Activated naive CD8-positive, alpha-beta T cell (primary cell): Measurements from ENCODE around the gene TRMT1.

Experiments
- H3K27ac Mint-ChIP-seq: one replicate; pipeline ENCODE4 v1.8.0; 2021; ENCODE audit warnings: mixed read lengths
- H3K27me3 Mint-ChIP-seq: one replicate; pipeline ENCODE4 v1.8.0; 2021; ENCODE audit warnings: mixed read lengths
- H3K36me3 Mint-ChIP-seq: one replicate; pipeline ENCODE4 v1.8.0; 2021; ENCODE audit warnings: mixed read lengths
- H3K4me1 Mint-ChIP-seq: one replicate; pipeline ENCODE4 v1.8.0; 2021; ENCODE audit warnings: low read depth, mixed read lengths
- H3K4me3 Mint-ChIP-seq: one replicate; pipeline ENCODE4 v1.8.0; 2021; ENCODE audit warnings: mild to moderate bottlenecking, mixed read lengths
- H3K9me3 Mint-ChIP-seq: one replicate; pipeline ENCODE4 v1.8.0; 2021; ENCODE audit warnings: low read depth, mixed read lengths

TRMT1 gene

DNA sequence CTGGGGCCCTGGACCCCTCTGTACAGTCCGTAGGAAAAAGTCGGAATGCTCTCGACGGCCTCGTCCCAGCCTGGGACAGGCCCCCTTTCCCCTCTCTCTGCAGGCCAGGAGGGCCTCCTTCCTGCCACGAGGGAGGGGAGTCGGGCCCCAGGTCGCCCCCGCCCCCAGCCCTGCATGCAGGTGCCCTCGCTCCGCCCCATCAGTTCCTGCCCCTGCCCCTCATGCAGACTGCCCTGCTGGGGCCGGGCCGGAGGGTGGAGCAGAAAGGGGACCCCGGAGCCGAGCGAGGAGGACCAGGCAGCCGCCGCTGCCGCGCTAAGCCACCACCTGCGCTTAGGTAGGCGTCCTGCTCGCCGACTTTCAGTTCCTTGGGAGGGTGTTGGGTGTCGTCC lies 21.2 kb downstream of the TRMT1 start:
- Mint-ChIP-seq H3K4me3 (no peak overlapping the region), H3K9me3 (no peaks in the 10 kb centered on the region), H3K36me3 (peaks cover 4% of the 10 kb centered on the region), H3K27me3 (peaks cover 5% of the 10 kb centered on the region), H3K27ac (no peak overlapping the region), H3K4me1 (peaks cover 31% of the 10 kb centered on the region)

DNA sequence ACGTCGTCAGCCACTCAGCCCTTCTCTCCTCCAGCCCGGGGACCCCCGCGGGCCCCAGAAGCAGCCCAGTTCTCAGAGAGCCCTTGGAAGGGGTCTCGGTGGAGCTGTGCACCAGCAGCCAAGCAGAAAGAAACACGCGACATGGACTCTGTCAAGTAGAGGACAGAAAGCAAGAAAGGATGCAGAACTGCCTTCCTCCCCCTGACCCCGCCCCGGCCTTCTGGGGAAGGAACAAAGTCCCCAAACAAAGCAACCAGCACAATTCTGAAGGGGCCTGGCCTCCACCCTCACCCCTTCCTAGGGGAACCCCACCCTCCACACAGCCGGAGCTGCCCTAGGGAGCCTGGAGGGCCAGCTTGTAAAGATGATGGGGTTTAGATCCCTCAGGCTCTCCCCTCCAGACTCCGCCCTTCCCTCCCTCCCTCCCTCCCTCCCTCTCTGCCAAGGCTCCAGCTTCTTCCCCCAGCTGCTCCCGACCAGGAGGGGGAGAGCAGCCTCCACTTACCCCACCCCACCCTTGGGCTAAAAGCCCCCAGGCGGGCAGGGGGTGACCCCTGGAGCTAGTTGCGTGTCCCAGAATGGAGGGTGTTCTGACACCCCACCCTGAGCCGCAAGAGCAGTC lies 21.7 kb downstream of the TRMT1 start:
- peaks cover 26% of the 10 kb centered on the region for H3K4me1 Mint-ChIP-seq
- H3K9me3 Mint-ChIP-seq = no peaks in the 10 kb centered on the region
- no peak overlapping the region for H3K4me3 Mint-ChIP-seq
- peaks cover 2% of the 10 kb centered on the region for H3K36me3 Mint-ChIP-seq
- no peak overlapping the region for H3K27ac Mint-ChIP-seq
- peaks cover 5% of the 10 kb centered on the region for H3K27me3 Mint-ChIP-seq

DNA sequence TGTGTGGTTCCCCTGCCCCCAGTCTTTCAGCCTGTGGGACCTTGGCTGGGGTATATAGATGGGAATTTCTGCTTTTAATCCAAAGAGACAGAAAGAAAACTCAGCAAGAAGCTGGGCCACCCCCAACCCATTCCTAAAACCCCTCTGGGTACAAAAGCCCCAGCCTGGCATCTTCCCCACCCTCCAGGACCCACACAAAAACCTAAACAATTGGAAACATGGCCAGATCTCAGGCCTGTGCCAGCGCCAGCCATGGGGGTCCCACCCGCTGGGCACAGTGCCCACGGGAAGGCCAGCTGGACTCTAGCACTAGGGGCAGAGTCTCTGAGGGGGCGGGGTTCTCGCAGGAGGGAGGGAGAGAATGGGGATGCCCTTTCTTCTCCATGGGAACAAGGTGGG lies 22.4 kb downstream of the TRMT1 start:
- no peaks in the 10 kb centered on the region for H3K9me3 Mint-ChIP-seq
- peaks cover 5% of the 10 kb centered on the region for H3K27me3 Mint-ChIP-seq
- H3K27ac Mint-ChIP-seq = no peak overlapping the region
- peaks cover 2% of the 10 kb centered on the region for H3K36me3 Mint-ChIP-seq
- peaks cover 24% of the 10 kb centered on the region for H3K4me1 Mint-ChIP-seq
- H3K4me3 Mint-ChIP-seq = no peak overlapping the region

DNA sequence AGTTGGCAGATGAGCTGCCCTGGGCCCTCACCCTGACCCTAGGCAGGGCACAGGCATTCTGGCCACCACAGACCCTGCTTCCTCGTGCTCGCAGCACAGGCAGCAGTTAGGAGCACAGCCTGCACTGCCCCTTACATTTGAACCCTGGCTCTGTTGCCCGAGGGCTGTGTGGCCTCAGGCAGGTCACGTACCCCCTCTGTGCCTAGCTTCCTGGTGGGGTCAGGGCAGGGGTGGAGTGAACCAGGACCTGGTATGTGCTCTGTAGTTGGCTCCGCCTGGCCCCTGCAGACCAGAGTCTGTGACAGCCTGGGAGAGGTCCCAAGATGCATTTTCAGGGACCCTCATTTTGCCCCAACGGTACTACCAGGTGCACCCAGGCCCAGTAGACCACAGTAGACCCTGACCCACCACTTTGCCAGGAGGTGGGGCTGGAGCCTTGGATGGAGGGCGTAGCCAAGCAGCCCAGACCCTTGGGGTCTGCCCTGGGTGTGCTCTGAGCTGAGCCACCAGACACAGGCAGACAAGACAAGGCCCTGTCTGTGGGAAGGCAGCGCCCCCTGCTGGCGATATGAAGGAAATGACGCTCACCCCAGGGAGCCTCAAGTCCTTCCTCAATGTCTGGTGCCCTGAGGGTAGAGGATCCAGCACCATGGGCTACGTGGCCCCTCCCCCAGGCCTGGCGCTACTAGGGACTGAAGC lies 23.0 kb downstream of the TRMT1 start:
- H3K36me3 Mint-ChIP-seq = peaks cover 2% of the 10 kb centered on the region
- no peaks in the 10 kb centered on the region for H3K9me3 Mint-ChIP-seq
- H3K27ac Mint-ChIP-seq = no peak overlapping the region
- H3K4me3 Mint-ChIP-seq = no peak overlapping the region
- peaks cover 22% of the 10 kb centered on the region for H3K4me1 Mint-ChIP-seq
- H3K27me3 Mint-ChIP-seq = peaks cover 5% of the 10 kb centered on the region

DNA sequence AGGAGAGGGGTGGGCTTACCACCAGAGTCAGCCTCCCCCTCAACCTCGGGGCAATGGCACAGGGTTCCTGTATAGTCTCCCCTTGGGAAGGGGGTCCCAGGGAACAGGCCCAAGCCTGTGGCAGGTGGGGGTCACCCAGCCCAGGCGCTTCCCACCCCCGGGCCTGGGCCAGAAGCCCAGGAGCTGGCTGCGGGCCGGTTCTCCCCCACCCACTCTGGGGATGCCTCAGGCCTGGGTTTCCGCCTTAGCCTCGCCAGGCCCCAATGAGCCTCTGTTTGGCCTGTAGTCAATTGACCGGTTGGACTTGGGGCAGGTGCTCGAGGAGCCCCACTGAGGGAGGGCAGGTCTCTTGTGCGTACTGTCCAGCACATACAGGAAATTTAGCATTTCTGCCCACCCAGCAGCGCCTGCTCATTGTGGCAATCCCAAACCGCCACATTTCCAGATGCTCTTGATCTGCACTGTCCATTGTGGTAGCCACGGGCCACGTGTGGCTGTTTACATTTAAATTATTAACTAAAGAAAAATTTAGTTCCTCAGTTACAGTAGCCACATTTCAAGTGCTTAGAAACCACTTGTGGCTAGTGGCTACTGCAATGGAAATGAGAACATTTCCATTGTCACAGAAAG lies 23.8 kb downstream of the TRMT1 start:
- Mint-ChIP-seq H3K9me3 (no peaks in the 10 kb centered on the region), H3K36me3 (peaks cover 2% of the 10 kb centered on the region), H3K27me3 (peaks cover 5% of the 10 kb centered on the region), H3K27ac (no peak overlapping the region), H3K4me1 (peaks cover 18% of the 10 kb centered on the region), H3K4me3 (no peak overlapping the region)

DNA sequence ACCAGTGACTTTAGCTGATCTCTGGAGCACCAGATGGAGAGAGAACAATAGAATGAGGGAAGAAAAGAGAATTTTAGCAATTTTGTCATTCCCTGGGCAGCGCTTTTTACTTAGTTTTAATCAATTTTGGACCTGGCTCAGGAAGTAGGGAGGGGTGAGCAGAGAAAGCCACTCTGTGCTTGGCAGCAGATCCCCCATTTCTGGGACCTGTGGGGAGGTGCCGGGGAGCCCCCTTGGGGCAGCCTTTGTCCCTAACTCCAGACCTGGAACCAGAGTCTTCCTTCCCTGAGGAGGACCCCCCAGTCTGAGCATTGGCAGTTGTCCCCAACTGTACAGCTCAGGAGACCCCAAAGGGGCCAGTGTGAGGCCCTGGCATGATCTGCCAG lies 24.4 kb downstream of the TRMT1 start:
- Mint-ChIP-seq H3K27me3 (peaks cover 5% of the 10 kb centered on the region), H3K4me3 (no peak overlapping the region), H3K4me1 (peaks cover 17% of the 10 kb centered on the region), H3K36me3 (peaks cover 2% of the 10 kb centered on the region), H3K27ac (no peak overlapping the region), H3K9me3 (no peaks in the 10 kb centered on the region)

DNA sequence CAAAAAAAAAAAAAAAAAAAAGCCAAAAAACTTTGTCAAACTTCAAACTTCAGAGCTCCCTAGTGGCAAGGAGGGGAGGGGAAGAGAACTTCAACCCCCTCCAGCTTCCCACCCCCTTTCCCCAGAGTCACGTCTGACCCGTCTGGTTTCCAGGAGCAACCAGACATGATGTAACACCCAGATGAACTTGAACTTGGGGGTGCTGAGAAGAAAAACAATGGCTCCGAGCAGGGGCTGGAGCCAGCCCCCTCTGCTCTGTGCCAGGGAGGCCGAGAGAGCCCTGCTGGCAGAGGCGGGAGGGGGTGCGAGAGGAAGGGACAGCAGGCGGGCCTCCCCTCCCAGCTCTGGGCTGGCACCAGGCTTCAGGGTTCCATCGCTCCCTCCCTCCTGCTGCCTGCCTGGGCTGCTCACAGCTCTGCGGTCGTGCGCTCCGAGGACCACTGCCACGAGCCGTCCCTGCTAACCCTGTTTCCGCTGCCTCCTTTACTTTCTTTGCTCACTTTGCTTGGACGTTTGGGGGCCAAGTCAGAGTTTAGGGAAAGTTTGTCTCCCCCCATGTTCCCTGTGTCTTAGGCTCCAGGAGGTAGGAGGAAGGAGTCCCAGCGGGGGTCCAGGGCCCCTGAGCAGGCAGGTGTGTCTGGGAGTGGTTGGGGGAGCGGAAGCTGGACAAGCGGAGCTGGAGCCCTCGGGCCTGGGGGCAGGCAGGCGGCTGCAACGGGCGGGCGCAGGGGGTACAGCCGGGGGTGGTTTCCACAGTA lies 25.0 kb downstream of the TRMT1 start:
- H3K27ac Mint-ChIP-seq = no peak overlapping the region
- H3K9me3 Mint-ChIP-seq = no peaks in the 10 kb centered on the region
- peaks cover 2% of the 10 kb centered on the region for H3K27me3 Mint-ChIP-seq
- H3K36me3 Mint-ChIP-seq = peaks cover 2% of the 10 kb centered on the region
- peaks cover 12% of the 10 kb centered on the region for H3K4me1 Mint-ChIP-seq
- H3K4me3 Mint-ChIP-seq = no peak overlapping the region

DNA sequence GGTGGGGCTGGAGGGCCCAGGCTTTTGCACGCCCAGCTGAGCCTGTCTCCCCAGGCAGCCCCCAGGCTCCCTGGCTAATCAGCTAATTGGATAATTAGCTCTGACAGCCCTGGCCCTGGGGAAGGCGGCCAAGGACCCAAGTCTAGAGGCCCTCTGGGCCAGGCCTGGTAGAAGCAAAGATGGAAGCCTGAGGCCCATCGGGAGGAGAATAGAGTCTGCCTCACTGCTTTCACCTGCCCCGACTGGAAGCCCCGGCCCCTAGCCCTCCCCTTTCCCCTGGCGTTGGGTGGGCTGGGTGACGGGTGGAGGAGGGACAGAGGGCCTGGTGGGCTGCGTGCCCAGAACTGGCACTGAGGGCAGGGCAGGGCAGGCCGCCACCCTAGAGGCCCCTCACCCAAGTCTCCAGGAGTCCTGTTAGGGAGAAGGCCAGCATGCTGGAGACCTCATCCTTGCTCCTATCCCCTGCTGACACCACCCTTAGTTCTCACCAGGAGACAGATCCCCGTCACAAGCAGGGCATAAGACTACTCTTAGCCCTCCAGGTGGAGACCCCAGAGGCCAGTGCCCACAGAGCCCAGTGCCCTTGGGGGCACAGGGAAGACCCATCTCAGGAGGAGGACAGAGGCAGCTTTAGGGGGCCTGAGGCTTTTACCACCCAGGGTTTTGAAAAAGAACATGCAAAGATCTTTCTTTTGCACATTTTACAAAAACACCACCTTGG lies 25.9 kb downstream of the TRMT1 start:
- Mint-ChIP-seq H3K4me3 (no peak overlapping the region), H3K27ac (no peak overlapping the region), H3K4me1 (peaks cover 7% of the 10 kb centered on the region), H3K27me3 (no peaks in the 10 kb centered on the region), H3K36me3 (no peaks in the 10 kb centered on the region), H3K9me3 (no peaks in the 10 kb centered on the region)

DNA sequence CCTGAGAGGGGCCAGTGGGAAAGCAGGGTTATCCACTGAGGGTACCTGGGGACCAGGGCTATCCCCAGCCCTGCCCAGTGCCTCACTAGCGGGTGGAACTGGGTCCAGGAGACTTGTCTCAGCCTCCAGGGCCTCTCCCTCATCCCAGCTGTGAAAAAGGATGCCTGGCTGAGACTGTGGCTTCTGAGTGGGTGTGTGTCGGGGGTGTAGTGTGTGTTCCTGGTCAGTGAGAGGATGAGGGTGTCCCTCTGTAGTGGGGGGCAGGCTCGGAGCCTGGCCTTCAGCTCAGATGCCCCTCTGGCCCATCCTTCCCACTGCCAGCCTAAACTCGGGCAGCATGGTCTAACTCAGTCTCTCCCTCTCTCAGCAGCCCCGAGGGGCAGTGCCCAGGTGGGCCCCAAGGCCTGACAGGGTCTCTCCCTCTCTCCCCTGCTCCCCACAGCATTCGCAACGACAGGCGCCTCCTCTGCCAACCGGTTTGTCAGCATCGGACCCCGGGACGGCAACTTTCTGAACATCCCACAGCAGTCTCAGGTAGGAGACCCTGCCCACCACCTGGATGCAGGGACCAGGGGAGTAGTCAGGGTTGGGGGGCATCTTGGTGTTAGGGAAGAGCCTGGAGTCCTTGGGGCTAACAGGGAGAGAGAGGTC lies 26.6 kb downstream of the TRMT1 start:
- Mint-ChIP-seq H3K4me1 (peaks cover 7% of the 10 kb centered on the region), H3K4me3 (no peak overlapping the region), H3K27me3 (no peaks in the 10 kb centered on the region), H3K27ac (no peak overlapping the region), H3K9me3 (no peaks in the 10 kb centered on the region), H3K36me3 (no peaks in the 10 kb centered on the region)

DNA sequence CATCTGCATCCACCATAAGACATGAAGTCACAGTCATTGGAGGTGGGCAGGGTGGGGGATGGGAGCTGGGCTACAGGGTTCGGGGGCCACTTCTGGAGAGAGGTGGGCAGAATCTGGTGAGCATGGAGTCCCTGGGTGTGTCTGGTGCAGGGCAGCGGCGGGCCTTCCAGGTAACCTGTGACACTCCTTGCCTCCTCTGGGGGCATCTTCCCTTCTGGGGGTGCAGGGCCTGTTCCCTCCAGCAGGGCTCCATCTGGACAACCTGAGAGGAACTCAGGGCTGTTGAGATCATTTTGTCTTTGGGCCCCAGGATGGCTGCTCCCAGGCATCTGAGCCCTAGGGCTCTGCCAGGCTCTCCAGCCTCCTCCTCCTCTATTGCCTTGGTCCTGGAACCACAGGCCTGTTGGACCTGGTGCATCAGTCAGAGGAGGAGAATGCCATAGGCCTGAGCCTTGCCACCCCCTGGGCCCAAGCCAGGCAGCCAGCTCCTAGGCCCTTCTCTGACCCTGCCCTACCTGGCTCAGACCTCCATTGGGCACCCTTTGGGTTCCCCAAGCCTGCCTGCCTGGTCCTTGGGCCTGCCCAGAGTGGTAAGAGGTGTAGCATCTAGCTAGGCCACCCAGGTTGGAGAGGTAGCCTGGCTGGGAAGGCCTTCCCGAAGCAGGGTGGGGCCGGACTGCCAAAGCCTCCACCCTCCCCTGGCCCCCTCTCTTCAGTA lies 27.2 kb downstream of the TRMT1 start:
- Mint-ChIP-seq H3K9me3 (no peaks in the 10 kb centered on the region), H3K4me1 (peaks cover 1% of the 10 kb centered on the region), H3K4me3 (no peak overlapping the region), H3K36me3 (no peaks in the 10 kb centered on the region), H3K27me3 (no peaks in the 10 kb centered on the region), H3K27ac (no peak overlapping the region)

DNA sequence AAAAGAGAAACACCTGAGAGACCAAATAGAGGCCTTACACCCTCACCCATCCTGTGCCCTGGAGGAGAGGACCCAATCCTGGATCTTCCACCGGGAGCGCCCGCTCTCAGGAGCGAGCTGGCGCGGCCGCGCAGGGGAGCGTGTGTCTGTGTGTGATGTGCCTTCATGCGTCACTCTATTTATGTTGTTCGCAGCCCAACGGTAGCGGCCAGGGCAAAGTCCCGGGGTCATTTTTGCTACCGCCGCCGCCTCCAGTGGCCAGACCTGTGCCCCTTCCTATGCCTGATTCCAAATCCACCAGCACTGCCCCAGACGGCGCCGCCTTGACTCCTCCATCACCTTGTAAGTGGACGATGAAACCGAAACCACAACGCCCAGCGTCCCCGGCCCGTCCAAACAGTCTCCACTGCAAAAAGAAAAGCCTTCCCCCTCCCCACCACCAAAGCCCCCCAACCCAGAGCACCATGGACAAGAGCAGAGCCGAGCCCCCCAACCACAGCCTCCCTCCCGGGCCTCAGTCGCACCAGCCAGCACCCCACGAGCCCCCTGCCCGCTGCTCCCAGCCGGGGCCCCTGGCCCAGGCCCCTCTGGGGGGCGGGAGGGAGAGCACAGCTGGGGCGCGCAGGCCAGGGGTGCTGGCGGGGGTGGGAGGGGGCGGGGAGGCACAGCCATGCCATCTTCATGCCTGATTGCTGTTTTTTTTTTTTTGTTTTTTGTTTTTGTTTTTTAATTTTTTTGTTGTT lies 28.6 kb downstream of the TRMT1 start:
- H3K27ac Mint-ChIP-seq = no peak overlapping the region
- H3K27me3 Mint-ChIP-seq = no peaks in the 10 kb centered on the region
- H3K9me3 Mint-ChIP-seq = no peaks in the 10 kb centered on the region
- no peak overlapping the region for H3K4me3 Mint-ChIP-seq
- H3K36me3 Mint-ChIP-seq = no peaks in the 10 kb centered on the region
- no peaks in the 10 kb centered on the region for H3K4me1 Mint-ChIP-seq

DNA sequence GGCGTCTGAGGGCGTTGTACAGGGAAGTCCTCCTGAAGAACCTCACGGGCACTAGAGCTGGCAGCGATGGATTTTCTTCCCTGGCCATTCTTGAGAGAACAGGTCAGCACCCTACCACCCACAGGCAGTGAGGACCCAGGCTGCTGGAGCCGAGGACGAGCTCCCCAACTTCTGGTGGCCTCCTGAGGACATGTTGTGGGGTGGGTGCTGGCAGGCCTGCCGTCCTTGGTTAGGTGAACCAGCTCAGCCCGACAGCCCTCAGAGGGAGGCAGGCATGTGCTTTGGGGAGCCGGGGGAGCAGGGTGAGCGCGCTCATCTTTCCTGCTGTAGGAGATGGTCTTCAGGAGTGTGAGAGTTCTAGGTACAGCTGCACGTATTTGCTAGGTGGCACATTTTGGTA lies 29.2 kb downstream of the TRMT1 start:
- Mint-ChIP-seq H3K9me3 (no peaks in the 10 kb centered on the region), H3K4me3 (no peak overlapping the region), H3K27ac (no peak overlapping the region), H3K4me1 (no peaks in the 10 kb centered on the region), H3K27me3 (no peaks in the 10 kb centered on the region), H3K36me3 (no peaks in the 10 kb centered on the region)

DNA sequence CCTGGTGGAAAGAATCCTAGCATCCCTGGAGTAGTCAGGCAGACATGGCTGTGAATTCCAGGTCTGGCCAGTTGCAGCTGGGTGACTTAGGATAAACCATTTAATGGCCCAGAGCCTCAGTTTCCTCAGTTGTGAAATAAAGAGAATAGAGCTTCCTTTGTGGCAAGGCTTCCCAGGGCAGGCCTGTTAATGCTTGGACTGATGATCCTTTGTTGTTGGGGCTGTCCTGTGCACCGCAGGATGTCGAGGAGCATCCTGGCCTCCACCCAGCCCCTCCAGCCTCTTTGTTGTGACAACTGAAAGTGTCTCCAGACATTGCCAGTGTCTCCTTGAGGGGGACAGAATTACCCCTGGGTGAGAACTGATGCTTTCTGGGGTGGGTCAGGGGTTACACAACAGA lies 30.2 kb downstream of the TRMT1 start:
- H3K4me3 Mint-ChIP-seq = no peak overlapping the region
- no peaks in the 10 kb centered on the region for H3K36me3 Mint-ChIP-seq
- H3K4me1 Mint-ChIP-seq = no peaks in the 10 kb centered on the region
- no peaks in the 10 kb centered on the region for H3K9me3 Mint-ChIP-seq
- H3K27me3 Mint-ChIP-seq = no peaks in the 10 kb centered on the region
- H3K27ac Mint-ChIP-seq = no peak overlapping the region
